ENCODE measurements around the gene CPEB4. TPM values are rescaled to one million over a fixed set of nuclear protein-coding genes. Genes with fewer than 3 reads are reported as not detected.

The CPEB4 gene
- total RNA-seq, 2 donors from 2014 or later, result 54.7 to 65.6 TPM

- no peak for TF ChIP-seq CTCF (IDR thresholded peaks at IDR 0.05)
- H3K27me3 ChIP-seq (replicated peaks; ENCODE audit: insufficient read depth), result no peaks in the 10 kb centered on the region
- no peak for DNase-seq (ENCODE audit: low spot score)
- peaks cover 51 to 60% of the 10 kb centered on the region in 2 donors for H3K4me1 ChIP-seq (ENCODE audit: control insufficient read depth in 1 of 2, low read depth in 2 of 2)
- H3K9me3 ChIP-seq, result no peaks in the 10 kb centered on the region
- ATAC-seq (ENCODE audit: insufficient number of reproducible peaks, low FRiP score, low read depth), result peak; percentile 92
- H3K4me3 ChIP-seq, result peak overlapping the region; percentile 72
- peak overlapping the region; percentile 74 to 85 for H3K27ac ChIP-seq
- H3K36me3 ChIP-seq, result no peaks in the 10 kb centered on the region
These were observed 29.9 kb downstream of the CPEB4 start for GRCh38 chr5:173917788-173918786.

- ATAC-seq (ENCODE audit: insufficient number of reproducible peaks, low FRiP score, low read depth) (no peak), DNase-seq (ENCODE audit: low spot score) (no peak)
- Histone ChIP-seq H3K36me3 (no peaks in the 10 kb centered on the region), H3K9me3 (no peaks in the 10 kb centered on the region), H3K4me1 (ENCODE audit: control insufficient read depth in 1 of 2, low read depth in 2 of 2) (peaks cover 56 to 65% of the 10 kb centered on the region in 2 donors), H3K4me3 (no peak overlapping the region), H3K27ac (peak overlapping the region in 1 of 2 donors; percentile 85), H3K27me3 (replicated peaks; ENCODE audit: insufficient read depth) (no peaks in the 10 kb centered on the region)
- no peak for TF ChIP-seq CTCF (IDR thresholded peaks at IDR 0.05)
These were observed 31.3 kb downstream of the CPEB4 start for GRCh38 chr5:173919443-173919842.

GRCh38 chr5:173920024-173920753 lies 32.0 kb downstream of the CPEB4 start:
- Histone ChIP-seq H3K9me3 (no peaks in the 10 kb centered on the region), H3K4me1 (ENCODE audit: control insufficient read depth in 1 of 2, low read depth in 2 of 2) (peaks cover 63 to 73% of the 10 kb centered on the region in 2 donors), H3K36me3 (no peaks in the 10 kb centered on the region), H3K27me3 (replicated peaks; ENCODE audit: insufficient read depth) (no peaks in the 10 kb centered on the region), H3K27ac (peak overlapping the region; percentile 20 to 85), H3K4me3 (no peak overlapping the region)
- DNase-seq (ENCODE audit: low spot score), result no peak
- ATAC-seq (ENCODE audit: insufficient number of reproducible peaks, low FRiP score, low read depth), result no peak
- TF ChIP-seq CTCF (IDR thresholded peaks at IDR 0.05), result no peak

GRCh38 chr5:173920866-173921555 lies 32.9 kb downstream of the CPEB4 start:
- no peak overlapping the region for H3K4me3 ChIP-seq
- DNase-seq (ENCODE audit: low spot score), result no peak
- no peaks in the 10 kb centered on the region for H3K9me3 ChIP-seq
- no peak for ATAC-seq (ENCODE audit: insufficient number of reproducible peaks, low FRiP score, low read depth)
- peak overlapping the region; percentile 70 to 85 for H3K27ac ChIP-seq
- no peaks in the 10 kb centered on the region for H3K36me3 ChIP-seq
- H3K27me3 ChIP-seq (replicated peaks; ENCODE audit: insufficient read depth), result no peaks in the 10 kb centered on the region
- TF ChIP-seq CTCF (IDR thresholded peaks at IDR 0.05), result no peak
- H3K4me1 ChIP-seq (ENCODE audit: control insufficient read depth in 1 of 2, low read depth in 2 of 2), result peaks cover 70 to 75% of the 10 kb centered on the region in 2 donors
